Stimulated activated memory B cell treated with anti-CD40 and anti-IgM and Interleukin-4, amounts not matched to agents 10 μg/mL and 1 μg/mL and 100 μg/mL, for 72 hours (primary cell): ENCODE data around the gene BMP2K.
"Not testable (repeated sequence)": the region's sequence is repeated elsewhere in the genome, so short reads cannot be mapped to it uniquely, and the experiment has no call there.

Experiments
- ATAC-seq: fragments of 150-1000 bp; cut with Tn5 transposase; 2 replicates; pipeline ENCODE4 v1.10.0; 2021
- H3K27ac Mint-ChIP-seq: one replicate; pipeline ENCODE4 v1.8.0; 2022; ENCODE audit warnings: mild to moderate bottlenecking, mixed read lengths
- H3K27me3 Mint-ChIP-seq: one replicate; pipeline ENCODE4 v1.8.0; 2022; ENCODE audit warnings: mixed read lengths
- H3K36me3 Mint-ChIP-seq: one replicate; pipeline ENCODE4 v1.8.0; 2022; ENCODE audit warnings: mixed read lengths
- H3K4me1 Mint-ChIP-seq: one replicate; pipeline ENCODE4 v1.8.0; 2022; ENCODE audit warnings: mixed read lengths
- H3K4me3 Mint-ChIP-seq: one replicate; pipeline ENCODE4 v1.8.0; 2022; ENCODE audit warnings: mild to moderate bottlenecking, moderate library complexity, mixed read lengths
- H3K9me3 Mint-ChIP-seq: one replicate; pipeline ENCODE4 v1.8.0; 2022; ENCODE audit warnings: mixed read lengths

The BMP2K gene

GRCh38 chr4:78846258-78846657 is 70.1 kb downstream of the BMP2K start:
- no peak overlapping the region for H3K4me3 Mint-ChIP-seq
- H3K27ac Mint-ChIP-seq = no peak overlapping the region
- ATAC-seq = no peak
- peaks cover 13% of the 10 kb centered on the region for H3K36me3 Mint-ChIP-seq
- no peaks in the 10 kb centered on the region for H3K27me3 Mint-ChIP-seq
- no peaks in the 10 kb centered on the region for H3K9me3 Mint-ChIP-seq
- H3K4me1 Mint-ChIP-seq = peaks cover 7% of the 10 kb centered on the region

GRCh38 chr4:78862314-78862737 is 86.2 kb downstream of the BMP2K start:
- no peak for ATAC-seq
- Mint-ChIP-seq H3K27ac (peak overlapping the region; percentile 21), H3K4me3 (no peak overlapping the region), H3K27me3 (no peaks in the 10 kb centered on the region), H3K36me3 (peaks cover 13% of the 10 kb centered on the region), H3K9me3 (no peaks in the 10 kb centered on the region), H3K4me1 (peaks cover 29% of the 10 kb centered on the region)

- Mint-ChIP-seq H3K36me3 (peaks cover 20% of the 10 kb centered on the region), H3K27ac (peak overlapping the region; percentile 72), H3K4me3 (no peak overlapping the region), H3K27me3 (no peaks in the 10 kb centered on the region), H3K9me3 (no peaks in the 10 kb centered on the region), H3K4me1 (peaks cover 29% of the 10 kb centered on the region)
- ATAC-seq = peak; percentile 43
These were observed 87.2 kb downstream of the BMP2K start for GRCh38 chr4:78863254-78863869.

- Mint-ChIP-seq H3K4me3 (no peak overlapping the region), H3K36me3 (peaks cover 26% of the 10 kb centered on the region), H3K27me3 (no peaks in the 10 kb centered on the region), H3K4me1 (peaks cover 29% of the 10 kb centered on the region), H3K9me3 (no peaks in the 10 kb centered on the region), H3K27ac (peak overlapping the region; percentile 72)
- ATAC-seq = no peak
These were observed 87.8 kb downstream of the BMP2K start for GRCh38 chr4:78863991-78864390.

GRCh38 chr4:78864405-78865024 is 88.4 kb downstream of the BMP2K start:
- peak overlapping the region; percentile 72 for H3K27ac Mint-ChIP-seq
- no peaks in the 10 kb centered on the region for H3K27me3 Mint-ChIP-seq
- peaks cover 29% of the 10 kb centered on the region for H3K4me1 Mint-ChIP-seq
- H3K36me3 Mint-ChIP-seq = peaks cover 29% of the 10 kb centered on the region
- H3K9me3 Mint-ChIP-seq = no peaks in the 10 kb centered on the region
- ATAC-seq = no peak
- no peak overlapping the region for H3K4me3 Mint-ChIP-seq

- Mint-ChIP-seq H3K27ac (no peak overlapping the region), H3K9me3 (no peaks in the 10 kb centered on the region), H3K27me3 (no peaks in the 10 kb centered on the region), H3K4me1 (peaks cover 23% of the 10 kb centered on the region), H3K4me3 (no peak overlapping the region), H3K36me3 (peaks cover 27% of the 10 kb centered on the region)
- ATAC-seq = no peak
These were observed 89.3 kb downstream of the BMP2K start for GRCh38 chr4:78865451-78865850.

DNA sequence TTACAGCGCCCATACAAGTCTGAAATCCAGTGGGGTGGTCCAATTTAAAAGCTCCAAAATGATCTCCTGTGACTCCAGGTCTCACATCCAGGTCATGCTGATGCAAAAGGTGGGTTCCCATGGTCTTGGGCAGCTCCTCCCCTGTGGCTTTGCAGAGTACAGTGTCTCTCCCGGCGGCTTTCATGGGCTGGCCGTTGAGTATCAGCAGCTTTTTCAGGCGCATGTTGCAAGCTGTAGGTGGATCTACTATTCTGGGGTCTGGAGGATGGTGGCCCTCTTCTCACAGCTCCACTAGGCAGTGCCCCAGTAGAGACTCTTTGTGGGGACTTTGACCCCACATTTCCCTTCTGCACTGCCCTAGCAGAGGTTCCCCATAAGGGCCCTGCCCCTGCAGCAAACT is 92.6 kb downstream of the BMP2K start:
- not testable (repeated sequence) for H3K4me3 Mint-ChIP-seq, H3K9me3 Mint-ChIP-seq, H3K27me3 Mint-ChIP-seq, ATAC-seq, H3K4me1 Mint-ChIP-seq
- H3K36me3 Mint-ChIP-seq = peaks cover 43% of the 10 kb centered on the region
- peak overlapping the region; percentile 46 for H3K27ac Mint-ChIP-seq

DNA sequence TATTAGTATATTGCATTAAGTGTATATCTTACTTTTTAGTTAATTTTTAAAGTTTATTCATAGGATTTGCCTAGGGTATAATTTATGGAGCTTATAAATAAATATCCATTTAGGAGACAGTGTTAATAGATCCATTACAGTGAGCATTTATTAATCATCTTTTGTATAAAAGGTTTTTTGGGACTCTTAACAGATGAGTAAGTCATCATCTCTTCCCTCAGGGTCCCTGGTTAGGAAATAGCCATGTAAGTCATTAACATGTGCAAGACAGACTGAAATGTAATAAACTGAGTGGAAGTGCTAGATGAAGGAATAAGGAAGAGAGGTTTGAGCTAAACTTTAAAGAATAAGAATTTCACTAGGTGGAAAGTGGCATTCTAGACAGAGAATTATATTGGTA is 93.9 kb downstream of the BMP2K start:
- no peak for ATAC-seq
- H3K9me3 Mint-ChIP-seq = no peaks in the 10 kb centered on the region
- H3K4me3 Mint-ChIP-seq = no peak overlapping the region
- H3K27me3 Mint-ChIP-seq = no peaks in the 10 kb centered on the region
- H3K27ac Mint-ChIP-seq = no peak overlapping the region
- peaks cover 45% of the 10 kb centered on the region for H3K36me3 Mint-ChIP-seq
- H3K4me1 Mint-ChIP-seq = no peaks in the 10 kb centered on the region

DNA sequence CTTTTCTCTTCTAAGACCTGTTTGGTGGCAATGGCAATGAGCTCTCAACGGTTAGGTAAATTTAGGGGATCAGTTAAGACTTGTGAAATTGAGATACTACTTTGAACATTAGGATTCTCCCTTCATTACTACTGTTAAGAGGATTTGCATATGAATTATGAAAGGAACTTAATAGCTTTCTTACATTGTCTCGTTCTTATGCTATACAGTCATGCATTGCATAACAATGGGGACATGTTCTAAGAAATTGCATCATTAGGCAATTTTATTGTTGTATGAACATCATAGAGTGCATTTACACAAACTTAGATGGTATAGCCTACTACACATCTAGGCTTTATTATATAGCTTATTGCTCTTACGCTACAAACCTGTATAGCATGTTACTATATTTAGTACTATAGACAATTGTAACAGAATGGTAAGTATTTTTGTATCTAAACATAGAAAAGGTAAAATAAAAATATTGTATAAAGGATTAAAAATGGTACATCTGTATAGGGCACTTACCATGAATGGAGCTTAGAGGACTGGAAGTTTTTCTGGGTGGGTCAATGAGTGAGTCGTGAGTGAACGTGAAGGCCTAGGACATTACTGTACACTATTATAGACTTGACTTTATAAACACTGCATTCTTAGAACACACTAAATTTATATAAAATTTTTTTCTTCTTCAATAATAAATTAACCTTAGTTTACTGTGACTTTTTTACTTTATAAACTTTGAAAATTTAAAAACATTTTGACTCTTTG is 100.6 kb downstream of the BMP2K start:
- no peak for ATAC-seq
- H3K36me3 Mint-ChIP-seq = peaks cover 30% of the 10 kb centered on the region
- no peak overlapping the region for H3K4me3 Mint-ChIP-seq
- no peaks in the 10 kb centered on the region for H3K27me3 Mint-ChIP-seq
- H3K9me3 Mint-ChIP-seq = no peaks in the 10 kb centered on the region
- H3K27ac Mint-ChIP-seq = no peak overlapping the region
- no peaks in the 10 kb centered on the region for H3K4me1 Mint-ChIP-seq

- Mint-ChIP-seq H3K27me3 (no peaks in the 10 kb centered on the region), H3K27ac (no peak overlapping the region), H3K36me3 (peaks cover 21% of the 10 kb centered on the region), H3K4me1 (no peaks in the 10 kb centered on the region), H3K4me3 (no peak overlapping the region), H3K9me3 (no peaks in the 10 kb centered on the region)
- ATAC-seq = no peak
These were observed 101.9 kb downstream of the BMP2K start for GRCh38 chr4:78878031-78878430.

- Mint-ChIP-seq H3K9me3 (no peaks in the 10 kb centered on the region), H3K36me3 (peaks cover 12% of the 10 kb centered on the region), H3K27me3 (no peaks in the 10 kb centered on the region), H3K4me3 (no peak overlapping the region), H3K4me1 (peaks cover 5% of the 10 kb centered on the region), H3K27ac (no peak overlapping the region)
- ATAC-seq = no peak
These were observed 104.8 kb downstream of the BMP2K start for GRCh38 chr4:78880874-78881492.

- no peak for ATAC-seq
- H3K4me1 Mint-ChIP-seq = peaks cover 5% of the 10 kb centered on the region
- H3K36me3 Mint-ChIP-seq = peaks cover 30% of the 10 kb centered on the region
- H3K4me3 Mint-ChIP-seq = no peak overlapping the region
- no peaks in the 10 kb centered on the region for H3K9me3 Mint-ChIP-seq
- H3K27ac Mint-ChIP-seq = no peak overlapping the region
- H3K27me3 Mint-ChIP-seq = no peaks in the 10 kb centered on the region
These were observed 109.4 kb downstream of the BMP2K start for GRCh38 chr4:78885598-78885997.

GRCh38 chr4:78889955-78890354 is 113.8 kb downstream of the BMP2K start:
- Mint-ChIP-seq H3K4me3 (no peak overlapping the region), H3K36me3 (peaks cover 50% of the 10 kb centered on the region), H3K27me3 (no peaks in the 10 kb centered on the region), H3K27ac (peak overlapping the region; percentile 8), H3K9me3 (no peaks in the 10 kb centered on the region), H3K4me1 (peaks cover 5% of the 10 kb centered on the region)
- ATAC-seq = no peak

GRCh38 chr4:78899302-78899701 is 123.2 kb downstream of the BMP2K start:
- Mint-ChIP-seq H3K36me3 (peaks cover 38% of the 10 kb centered on the region), H3K4me1 (no peaks in the 10 kb centered on the region), H3K27me3 (no peaks in the 10 kb centered on the region), H3K27ac (no peak overlapping the region), H3K4me3 (no peak overlapping the region), H3K9me3 (no peaks in the 10 kb centered on the region)
- ATAC-seq = no peak

GRCh38 chr4:78901882-78902281 is 125.7 kb downstream of the BMP2K start:
- Mint-ChIP-seq H3K36me3 (peaks cover 36% of the 10 kb centered on the region), H3K9me3 (no peaks in the 10 kb centered on the region), H3K4me3 (no peak overlapping the region), H3K4me1 (no peaks in the 10 kb centered on the region), H3K27ac (no peak overlapping the region), H3K27me3 (no peaks in the 10 kb centered on the region)
- ATAC-seq = no peak
